Measurements from ENCODE around the gene PIGO. TPM values are rescaled to one million over a fixed set of nuclear protein-coding genes. Genes with fewer than 3 reads are reported as not detected.

The PIGO gene
- total and polyA plus RNA-seq, 2 of the 8 experiments (the other 6 are each of a cell fraction or from before 2014, with no cell fraction given), result 20.5 to 31.3 TPM

GRCh38 chr9:35135988-35136387 lies 39.6 kb upstream of the PIGO start:
- H4K5ac ChIP-seq (ENCODE audit: insufficient read length, low read depth, low read length), result no peak overlapping the region
- H2AFZ ChIP-seq (ENCODE audit: low read length), result no peak overlapping the region
- H3K4ac ChIP-seq (replicated peaks; ENCODE audit: insufficient read length, low read depth, low read length), result no peak overlapping the region
- H3K79me2 ChIP-seq (ENCODE audit: control insufficient read depth in 1 of 2, insufficient read depth in 2 of 2, low read length in 2 of 2), result no peaks in the 10 kb centered on the region
- H2BK20ac ChIP-seq (ENCODE audit: low read length), result no peak overlapping the region
- no peak overlapping the region for H3K27ac ChIP-seq (ENCODE audit: low read depth, low read length)
- no peak overlapping the region for H3K18ac ChIP-seq (ENCODE audit: extremely low read depth, low read length)
- no peak overlapping the region for H3K4me2 ChIP-seq (ENCODE audit: insufficient read depth in 1 of 2, low read depth in 2 of 2, low read length in 2 of 2)
- no peak overlapping the region for H2BK5ac ChIP-seq (ENCODE audit: low read depth, low read length)
- CTCF ChIA-PET (ENCODE audit: partially characterized antibody), result interaction anchor here (0.9 to 1.0 kb wide), 2 partner anchors 69 to 124 kb away, joined by 3 read pairs; no protein-coding TSS in a partner anchor
- H2BK15ac ChIP-seq (ENCODE audit: low read length), result no peak overlapping the region
- no peaks in the 10 kb centered on the region for H3K36me3 ChIP-seq (ENCODE audit: control insufficient read depth in 2 of 4, insufficient read depth in 4 of 4, low read length in 3 of 4)
- no peak overlapping the region for H3K9ac ChIP-seq (replicated peaks in 1 of 4; ENCODE audit: extremely low read depth in 1 of 4, low read depth in 3 of 4, low read length in 3 of 4)
- no peak overlapping the region for H4K91ac ChIP-seq (replicated peaks; ENCODE audit: insufficient read length, low read length)
- H2BK120ac ChIP-seq (replicated peaks; ENCODE audit: low read depth, low read length), result no peak overlapping the region
- no peaks in the 10 kb centered on the region for H3K4me1 ChIP-seq (replicated peaks in 1 of 4; ENCODE audit: control insufficient read depth in 3 of 4, insufficient read depth in 4 of 4, low read length in 3 of 4)
- no peak for FAIRE-seq
- no peak overlapping the region for H3K23ac ChIP-seq (ENCODE audit: insufficient read length)
- no peaks in the 10 kb centered on the region for H3K79me1 ChIP-seq (ENCODE audit: low read depth, low read length)
- no peak overlapping the region for H3K4me3 ChIP-seq (ENCODE audit: extremely low read depth in 1 of 4, insufficient read depth in 2 of 4, low read depth in 3 of 4, low read length in 4 of 4)
- TF ChIP-seq TCF12 (IDR thresholded peaks at IDR 0.05; ENCODE audit: low read depth, low read length) (no peak), FOSL1 (IDR thresholded peaks at IDR 0.05; ENCODE audit: insufficient read depth, low read depth, low read length) (no peak), RXRA (IDR thresholded peaks at IDR 0.05; ENCODE audit: insufficient read depth, low read depth, low read length) (no peak), TEAD4 (IDR thresholded peaks at IDR 0.05; ENCODE audit: low read depth, low read length) (no peak), ATF2 (IDR thresholded peaks at IDR 0.05; ENCODE audit: low read length) (no peak), TBP (IDR thresholded peaks at IDR 0.05; ENCODE audit: low read depth, low read length) (peak; percentile 89)
- H4K20me1 ChIP-seq (replicated peaks in 1 of 2; ENCODE audit: control insufficient read depth in 1 of 2, insufficient read depth in 2 of 2, low read length in 2 of 2), result no peaks in the 10 kb centered on the region
- peaks cover 20 to 34% of the 10 kb centered on the region in 2 experiments for H3K9me3 ChIP-seq (ENCODE audit: insufficient read depth in 2 of 2, low read depth in 1 of 2, low read length in 1 of 2)
- WGBS, 2 experiments (ENCODE audit: extremely low coverage in 1 of 2, insufficient coverage in 1 of 2, insufficient read length in 1 of 2, insufficient replicate concordance in 2 of 2, low coverage in 1 of 2, low lambda C conversion rate in 2 of 2, missing lambda C conversion rate in 1 of 2), result 88% methylated on average over 7 of the region's 7 CpGs; no CpG with 5 or more reads in 1 of the 2 experiments
- H3K23me2 ChIP-seq (ENCODE audit: low read depth, low read length), result no peaks in the 10 kb centered on the region
- H3K14ac ChIP-seq (ENCODE audit: insufficient read length), result no peak overlapping the region
- H3K56ac ChIP-seq (replicated peaks; ENCODE audit: insufficient read length, low read depth, low read length), result no peak overlapping the region
- no peak for DNase-seq (ENCODE audit: low read depth in 1 of 2, low spot score in 2 of 2)
- H4K8ac ChIP-seq (ENCODE audit: extremely low read depth, insufficient read depth, low read length), result no peak overlapping the region
- POLR2A ChIA-PET (ENCODE audit: partially characterized antibody), result no interaction called here
- no peak overlapping the region for H2AK5ac ChIP-seq (ENCODE audit: low read depth, low read length)
- no peak overlapping the region for H2BK12ac ChIP-seq (ENCODE audit: low read depth, low read length)
- H3K27me3 ChIP-seq (replicated peaks in 1 of 4; ENCODE audit: control insufficient read depth in 3 of 4, extremely low read depth in 1 of 4, insufficient read depth in 3 of 4, low read length in 3 of 4), result no peaks in the 10 kb centered on the region
